CD4-positive, alpha-beta T cell treated with Interleukin-12 subunit alpha and Interleukin-12 subunit beta, for 1 hour (primary cell): ENCODE measurements around the gene CXCL6.

Source experiments
- DNase-seq: peaks from one replicate; pipeline ENCODE4 v3.0.0-alpha.2; 2020

CXCL6 gene

DNA sequence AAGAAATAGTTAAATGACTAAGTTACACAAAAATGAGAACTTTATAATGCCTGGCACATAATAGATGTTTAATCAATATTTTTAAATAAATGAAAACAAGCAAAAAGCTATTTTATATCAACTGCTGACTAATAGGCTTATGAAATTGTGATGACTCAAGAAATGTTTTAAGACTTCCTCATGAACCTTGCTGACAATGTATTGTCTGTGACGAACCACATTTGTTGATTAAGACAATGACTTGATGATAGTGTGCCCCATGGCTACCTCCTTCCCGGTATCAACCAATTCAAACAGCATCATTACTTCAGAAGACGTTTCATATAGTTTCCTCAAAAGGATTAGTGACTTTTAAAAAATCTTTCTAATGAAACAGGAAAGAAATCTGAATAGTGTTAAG, 7.9 kb downstream of the CXCL6 start:
- no peak for DNase-seq

DNA sequence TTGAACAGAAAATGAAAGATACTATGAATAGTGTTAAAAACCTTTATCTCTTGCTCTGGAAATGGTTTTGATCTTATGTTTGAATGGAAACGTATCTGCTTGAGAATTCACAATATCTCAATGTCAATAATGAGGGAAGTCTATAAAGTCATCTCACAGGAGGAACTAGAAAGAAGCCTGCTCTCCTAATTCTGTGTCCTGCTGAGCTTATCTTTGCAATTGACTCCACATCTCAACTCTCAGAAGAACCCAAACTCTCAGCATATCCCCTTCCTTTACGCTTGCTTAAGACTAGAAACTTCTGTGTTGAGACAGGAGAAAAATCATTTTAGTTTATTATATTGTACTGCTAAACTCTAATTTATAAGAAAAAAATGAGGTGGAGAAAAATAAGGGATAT, 8.3 kb downstream of the CXCL6 start:
- DNase-seq: no peak

DNA sequence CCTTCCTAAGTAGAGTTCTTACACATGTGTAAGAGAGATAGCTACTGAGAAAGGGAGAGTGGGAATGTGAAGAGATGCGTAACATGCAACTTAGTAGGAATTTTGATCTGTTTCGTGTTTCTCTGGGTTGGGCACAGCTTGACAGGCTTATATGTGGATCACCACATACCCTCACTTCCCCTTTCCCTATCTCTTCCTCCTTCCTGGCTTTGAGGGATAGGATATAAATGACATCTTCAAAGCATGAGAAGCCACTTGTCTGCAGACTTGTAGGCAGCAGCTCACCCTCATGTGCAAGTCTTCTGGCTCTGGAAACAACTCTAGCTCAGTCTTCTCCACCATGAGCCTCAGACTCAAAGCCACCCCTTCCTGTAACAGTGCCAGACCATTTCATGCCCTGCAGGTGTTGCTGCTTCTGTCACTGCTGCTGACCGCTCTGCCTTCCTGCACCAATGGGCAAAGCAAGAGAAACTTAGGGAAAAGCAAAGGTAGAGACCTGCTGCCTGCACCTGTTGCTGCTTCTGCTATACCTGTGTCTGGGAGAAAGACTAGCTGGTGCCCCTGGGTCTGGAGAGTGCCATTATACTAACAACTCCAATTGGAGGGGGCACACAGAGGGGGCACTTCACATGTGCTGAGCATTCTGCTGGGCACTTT, 11.2 kb downstream of the CXCL6 start:
- DNase-seq: no peak

DNA sequence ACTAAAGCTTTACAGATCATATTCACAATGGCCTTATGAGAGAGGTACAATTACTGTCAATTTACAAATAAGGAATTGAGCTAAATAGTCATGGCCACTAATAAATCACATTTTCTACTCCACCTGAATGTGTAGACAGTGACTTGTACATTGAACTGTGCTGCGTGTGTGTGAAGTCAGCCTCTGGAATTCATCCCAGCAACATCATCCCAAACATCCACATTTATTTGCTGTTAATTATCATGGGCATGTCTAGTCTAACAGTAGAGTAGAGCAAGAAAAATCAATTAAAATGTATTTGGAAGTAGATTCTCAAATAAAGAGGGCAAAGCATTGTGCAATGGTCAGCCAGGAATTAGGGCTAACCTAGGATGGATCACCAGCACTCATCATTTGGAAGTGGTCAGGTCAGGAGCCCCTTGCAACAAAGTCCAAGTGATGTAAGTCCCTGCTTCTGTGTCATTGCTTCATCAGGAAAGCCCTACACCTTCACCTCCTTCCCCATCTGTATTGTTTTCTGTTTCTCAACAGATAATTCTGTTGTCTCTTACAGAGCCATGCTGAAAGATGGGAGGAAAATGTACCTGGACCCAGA, 11.8 kb downstream of the CXCL6 start:
- no peak for DNase-seq

DNA sequence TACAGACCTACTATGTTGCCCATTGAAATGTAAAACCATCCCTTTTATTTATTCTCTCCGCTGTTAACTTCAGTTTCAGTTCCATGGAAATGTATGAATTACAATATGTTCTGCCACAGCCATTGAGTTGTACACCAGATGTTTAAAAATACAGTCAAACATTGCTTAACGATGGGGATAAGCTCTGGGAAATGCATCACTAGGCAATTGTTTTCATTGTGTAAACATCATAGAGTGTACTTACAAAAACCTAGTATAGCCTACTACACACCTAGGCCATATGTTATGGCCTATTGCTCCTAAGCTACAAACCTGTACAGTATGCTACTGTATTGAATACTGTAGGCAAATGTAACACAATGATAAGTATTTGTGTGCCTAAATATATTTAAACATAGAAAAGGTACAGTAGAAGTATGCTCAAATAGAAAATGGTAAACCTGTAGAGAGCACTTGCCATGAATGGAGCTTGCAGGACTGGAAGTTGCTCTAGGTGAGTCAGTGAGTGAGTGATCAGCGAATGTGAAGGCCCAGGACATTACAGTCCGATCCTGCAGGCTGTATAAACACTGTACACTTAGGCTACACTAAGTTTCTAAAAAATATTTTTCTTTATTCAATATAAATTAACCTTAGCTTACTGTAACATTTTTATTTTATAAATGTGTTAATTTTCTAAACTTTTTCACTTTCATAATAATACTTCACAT, 13.9 kb downstream of the CXCL6 start:
- no peak for DNase-seq

DNA sequence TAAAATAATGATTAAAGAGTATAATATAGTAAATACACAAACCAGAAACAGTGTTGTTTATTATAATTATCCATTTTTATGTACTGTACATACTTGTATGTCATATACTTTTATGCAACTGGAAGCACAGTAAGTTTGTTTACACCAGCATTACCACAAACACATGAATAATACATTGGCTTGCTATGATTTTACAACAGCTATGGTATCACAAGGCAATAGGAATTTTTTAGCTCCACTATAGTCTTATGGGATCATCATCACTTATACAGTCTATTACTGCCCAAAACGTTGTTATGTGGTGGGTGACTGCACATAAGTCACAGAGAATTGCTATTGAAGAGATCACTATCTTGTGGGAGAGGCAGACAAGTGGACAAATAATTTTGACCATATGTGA, 14.8 kb downstream of the CXCL6 start:
- DNase-seq: no peak

DNA sequence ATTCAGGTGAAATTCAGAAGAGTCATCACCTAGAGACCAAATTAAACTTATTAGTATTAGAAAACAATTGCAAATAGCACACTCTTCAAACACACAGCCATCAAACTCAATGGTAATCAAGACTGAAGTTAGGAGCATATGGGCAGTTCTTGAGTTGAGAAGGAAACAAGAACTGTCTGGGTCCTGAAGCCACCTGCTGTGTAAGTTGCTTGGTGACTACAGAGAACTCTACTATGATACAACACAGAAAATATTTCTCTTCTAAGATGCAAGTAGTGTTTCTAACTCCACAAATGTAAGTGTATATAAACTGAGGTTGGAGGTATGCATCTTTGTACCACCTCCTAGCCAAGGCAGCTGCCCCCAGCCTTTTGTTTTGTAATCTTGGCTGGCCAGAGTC, 16.3 kb downstream of the CXCL6 start:
- no peak for DNase-seq

DNA sequence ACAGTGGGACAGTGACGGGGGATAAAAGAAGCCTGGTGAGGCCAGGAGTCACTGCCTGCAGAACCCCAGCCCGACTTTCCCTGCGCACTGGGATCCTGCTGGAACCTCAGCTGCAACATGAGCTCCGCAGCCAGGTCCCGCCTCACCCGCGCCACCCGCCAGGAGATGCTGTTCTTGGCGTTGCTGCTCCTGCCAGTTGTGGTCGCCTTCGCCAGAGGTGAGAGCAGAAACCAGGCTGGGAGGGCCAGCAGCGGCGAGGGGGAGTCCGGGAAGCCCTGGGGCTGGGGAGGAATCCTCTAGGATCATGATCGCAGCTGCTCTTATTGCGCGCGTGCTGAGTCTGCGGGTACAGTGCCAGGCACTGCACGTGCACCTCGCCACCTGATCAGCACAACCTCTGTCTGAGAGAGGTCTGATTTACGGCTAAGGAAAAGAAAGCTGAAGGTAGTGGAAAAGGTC, 16.8 kb downstream of the CXCL6 start, which contains the start of gene PF4V1:
PF4V1 (plus strand) TSS at position 51 of the 459 bp plus-strand sequence; CDS start at position 118, 67 bp downstream.
- DNase-seq: no peak

DNA sequence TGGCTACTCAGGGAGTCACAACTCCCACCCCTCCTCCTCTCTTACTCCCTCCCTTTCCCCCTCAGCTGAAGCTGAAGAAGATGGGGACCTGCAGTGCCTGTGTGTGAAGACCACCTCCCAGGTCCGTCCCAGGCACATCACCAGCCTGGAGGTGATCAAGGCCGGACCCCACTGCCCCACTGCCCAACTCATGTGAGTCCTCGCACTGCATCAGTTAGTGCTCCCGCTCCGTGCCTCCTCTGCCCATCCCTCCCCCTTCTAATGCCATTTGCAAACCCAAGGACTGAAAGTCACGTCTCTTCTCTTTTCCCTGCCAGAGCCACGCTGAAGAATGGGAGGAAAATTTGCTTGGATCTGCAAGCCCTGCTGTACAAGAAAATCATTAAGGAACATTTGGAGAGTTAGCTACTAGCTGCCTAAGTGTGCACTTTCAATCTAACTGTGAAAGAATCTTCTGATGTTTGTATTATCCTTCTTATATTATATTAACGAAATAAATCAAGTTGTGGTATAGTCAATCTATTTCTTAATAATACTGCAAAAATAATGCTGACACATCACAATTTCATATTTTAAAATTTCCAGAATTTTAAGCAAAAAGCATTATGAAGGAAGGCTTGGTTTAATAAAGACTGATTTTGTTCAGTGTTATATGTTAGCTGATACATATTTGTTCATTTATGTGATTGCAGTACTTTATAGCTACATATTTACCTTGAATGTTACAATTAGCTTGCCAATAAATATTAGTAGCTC, 17.4 kb downstream of the CXCL6 start:
- no peak for DNase-seq

DNA sequence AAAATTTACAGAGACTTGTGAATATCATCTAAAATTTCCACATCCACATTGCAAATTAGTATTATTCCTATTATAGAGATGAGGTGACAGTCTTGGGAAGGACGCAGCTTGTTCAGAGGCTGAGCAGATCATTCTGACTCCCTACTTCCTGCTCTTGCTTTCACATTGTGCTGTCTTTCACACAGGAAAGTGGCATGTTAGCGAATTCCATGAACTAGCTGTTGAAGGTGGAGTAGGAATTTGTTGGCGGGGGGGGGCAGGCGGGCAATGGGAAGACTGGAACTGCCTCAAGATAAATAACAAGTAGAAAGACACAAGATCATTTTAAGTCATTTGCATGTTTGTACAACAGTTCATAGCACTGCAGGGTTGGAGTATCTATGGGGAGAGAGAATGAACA, 18.9 kb downstream of the CXCL6 start:
- no peak for DNase-seq

DNA sequence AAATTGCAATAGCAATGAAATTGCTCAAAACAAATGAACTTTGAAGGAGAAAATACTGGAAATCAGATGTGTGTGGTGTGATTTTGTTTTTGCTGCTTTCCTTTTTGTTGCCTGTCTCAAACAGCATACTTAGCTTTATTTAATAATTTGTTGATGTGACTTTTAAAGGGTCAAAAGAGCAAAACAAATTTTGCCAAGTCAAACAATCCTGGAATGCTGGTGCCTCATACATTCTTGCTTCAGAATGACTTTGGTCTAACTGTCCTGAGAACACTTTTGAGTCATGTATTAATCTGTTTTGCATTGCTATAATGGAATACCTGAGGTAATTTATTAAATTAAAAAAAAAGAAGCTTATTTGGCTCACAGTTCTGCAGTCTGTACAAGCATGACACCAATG, 20.0 kb downstream of the CXCL6 start:
- no peak for DNase-seq

DNA sequence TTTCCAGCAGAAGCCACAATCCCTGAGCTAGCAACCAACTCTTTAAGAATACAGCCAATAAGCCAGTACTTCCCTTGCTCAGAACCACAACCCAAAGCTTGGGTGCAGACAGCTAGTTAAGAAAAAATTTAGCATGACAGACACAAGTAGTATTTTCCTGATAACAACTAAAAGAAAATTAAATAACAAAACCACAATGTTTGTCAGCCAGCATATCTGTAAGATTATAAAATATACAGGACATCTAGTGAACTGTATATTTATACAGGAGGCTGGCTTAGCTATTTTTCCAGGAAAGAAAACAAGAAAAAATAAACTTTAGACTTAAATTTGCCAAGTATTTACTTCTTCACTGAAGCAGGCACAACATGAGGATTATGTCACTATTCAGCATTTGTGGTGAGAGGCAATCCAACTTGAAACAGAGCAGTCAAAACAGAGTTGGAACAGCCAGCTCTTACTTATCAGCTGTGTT, 23.2 kb downstream of the CXCL6 start:
- no peak for DNase-seq

DNA sequence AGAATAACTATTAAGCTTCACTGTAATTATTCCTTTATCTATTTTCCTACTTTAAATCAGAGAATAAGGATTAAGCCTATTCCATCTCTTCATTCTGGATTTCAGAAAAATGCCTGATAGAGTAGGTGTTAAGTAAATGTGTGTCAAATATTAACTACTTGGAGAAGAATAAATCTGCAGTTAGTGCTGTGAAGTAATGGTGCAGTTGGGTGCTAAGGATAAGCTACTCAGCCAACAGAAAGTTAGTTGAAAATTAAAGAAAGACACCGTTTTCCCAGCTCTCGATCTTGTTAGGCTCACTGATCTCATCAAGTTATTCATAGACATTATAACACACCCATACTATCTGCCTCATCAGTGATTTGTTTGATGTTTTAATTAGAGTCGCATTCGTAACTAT, 23.7 kb downstream of the CXCL6 start:
- DNase-seq: no peak

DNA sequence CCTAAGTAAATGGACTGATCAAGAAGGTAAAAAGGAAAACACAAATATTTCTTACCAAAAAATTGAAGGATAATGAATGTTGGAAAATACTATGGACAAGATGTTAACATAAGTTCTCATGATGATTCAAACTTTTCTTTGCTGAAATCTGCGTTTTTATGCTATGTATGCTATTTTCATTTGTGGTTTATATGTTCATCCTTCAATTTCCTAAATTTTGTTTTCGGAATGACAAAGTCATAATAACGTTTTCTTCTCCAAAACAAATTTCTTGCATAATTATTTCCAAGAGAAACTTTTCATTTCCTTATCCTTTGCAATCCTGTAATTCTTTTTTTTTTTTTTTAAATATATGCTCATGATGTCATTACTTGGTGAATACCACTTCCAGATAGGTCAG, 24.4 kb downstream of the CXCL6 start:
- DNase-seq: no peak

DNA sequence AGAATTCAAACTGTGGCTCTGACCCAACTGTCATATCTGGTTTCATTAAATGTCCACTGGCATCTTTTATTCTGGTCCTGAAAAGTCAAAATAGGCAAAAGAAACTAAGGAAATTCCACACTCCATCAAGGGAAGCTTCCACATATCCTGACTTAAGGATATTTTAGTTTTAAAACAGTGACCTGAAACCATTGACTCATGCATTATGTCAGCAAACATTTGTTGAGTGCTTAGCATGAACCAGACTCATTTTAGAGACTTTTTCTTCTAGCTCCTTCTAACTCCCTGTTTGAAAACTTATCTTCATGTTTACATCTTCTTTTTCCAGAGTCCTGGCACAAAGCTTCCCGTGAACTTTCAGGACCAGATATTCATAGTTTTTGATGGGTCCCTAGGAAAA, 25.8 kb downstream of the CXCL6 start:
- no peak for DNase-seq

DNA sequence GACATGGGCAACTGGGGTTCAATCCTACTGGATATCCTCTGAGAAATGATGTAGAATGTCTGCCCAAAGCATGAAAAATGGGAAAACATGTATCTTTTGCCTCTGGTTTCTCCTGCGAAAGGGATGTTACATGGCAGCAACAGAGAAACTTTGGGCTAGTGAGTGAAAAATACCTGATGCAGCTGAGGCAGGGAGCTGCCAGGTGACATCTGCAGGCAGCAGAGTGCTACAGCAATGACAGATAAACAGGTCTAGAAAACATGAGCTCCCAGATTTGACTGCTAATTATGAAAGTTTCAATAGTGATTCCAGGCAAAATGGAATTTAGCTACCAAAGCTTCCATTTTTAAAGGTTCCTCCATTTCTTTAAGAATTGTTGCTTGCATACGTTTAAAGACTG, 27.9 kb downstream of the CXCL6 start:
- no peak for DNase-seq

DNA sequence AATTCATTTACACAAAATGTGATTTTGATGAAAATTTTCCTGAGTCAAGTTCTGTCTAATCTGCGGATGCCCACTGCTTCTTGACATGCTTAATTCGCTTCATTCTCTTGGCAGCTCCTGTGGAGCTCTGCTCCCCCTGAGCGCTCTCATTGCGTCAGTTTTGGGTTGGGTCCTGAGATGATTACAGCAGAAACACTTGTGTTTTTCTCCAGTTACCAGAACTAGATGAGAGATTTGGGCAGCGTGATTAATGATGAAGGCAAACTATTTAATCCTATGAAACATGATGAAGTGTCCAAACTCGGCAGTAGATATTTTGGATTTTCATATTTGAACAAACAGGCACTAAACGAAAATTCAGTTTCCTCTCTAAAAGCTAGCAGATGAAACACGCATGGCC, 28.5 kb downstream of the CXCL6 start:
- no peak for DNase-seq

DNA sequence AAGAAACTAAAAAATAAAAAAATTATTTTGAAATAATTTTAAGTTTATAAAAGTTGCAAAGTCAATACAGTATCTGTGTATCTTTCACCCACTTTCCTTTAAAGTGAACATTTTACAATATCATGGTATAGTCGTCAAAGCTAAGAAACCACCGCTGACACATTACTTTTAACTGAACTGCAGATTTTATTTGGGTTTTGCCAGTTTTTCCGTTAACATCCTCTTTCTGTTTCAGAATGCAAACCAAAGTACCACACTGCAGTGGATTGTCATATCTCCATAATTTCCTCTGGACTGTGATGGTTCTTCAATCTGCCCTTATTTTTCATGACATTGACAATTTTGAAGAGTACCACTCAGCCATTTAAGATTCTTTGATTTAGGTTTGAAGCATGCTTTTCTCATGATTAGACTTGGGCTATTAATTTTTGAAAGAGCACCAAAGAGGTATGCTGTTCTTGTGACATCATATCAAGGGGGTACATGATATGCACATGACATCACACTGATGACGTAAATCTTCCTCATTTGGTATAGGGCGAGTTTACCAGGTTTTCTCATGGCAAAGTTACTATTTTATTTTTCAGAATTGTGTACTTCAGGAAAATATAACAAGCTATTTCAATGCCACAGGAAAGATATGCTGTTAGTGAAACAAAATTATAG, 29.1 kb downstream of the CXCL6 start:
- DNase-seq: no peak

DNA sequence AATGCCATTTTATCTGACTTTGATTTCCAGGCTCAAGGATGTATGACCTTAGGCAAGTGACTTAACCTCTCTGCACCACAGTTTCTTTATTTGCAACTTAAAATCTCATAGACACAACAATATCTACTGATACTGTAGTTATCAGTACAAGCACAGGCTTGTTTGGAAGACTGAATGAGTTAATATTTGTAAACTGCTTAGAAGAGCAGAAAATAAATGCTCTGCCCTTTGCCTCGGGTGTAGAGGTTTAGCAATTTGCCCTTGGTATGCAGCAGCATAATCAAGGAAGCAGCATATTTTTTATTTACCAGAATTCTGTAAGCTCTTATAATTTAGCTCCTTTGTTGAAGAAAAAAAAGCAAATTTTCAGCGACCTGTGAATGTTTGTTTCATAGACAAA, 29.8 kb downstream of the CXCL6 start:
- no peak for DNase-seq

DNA sequence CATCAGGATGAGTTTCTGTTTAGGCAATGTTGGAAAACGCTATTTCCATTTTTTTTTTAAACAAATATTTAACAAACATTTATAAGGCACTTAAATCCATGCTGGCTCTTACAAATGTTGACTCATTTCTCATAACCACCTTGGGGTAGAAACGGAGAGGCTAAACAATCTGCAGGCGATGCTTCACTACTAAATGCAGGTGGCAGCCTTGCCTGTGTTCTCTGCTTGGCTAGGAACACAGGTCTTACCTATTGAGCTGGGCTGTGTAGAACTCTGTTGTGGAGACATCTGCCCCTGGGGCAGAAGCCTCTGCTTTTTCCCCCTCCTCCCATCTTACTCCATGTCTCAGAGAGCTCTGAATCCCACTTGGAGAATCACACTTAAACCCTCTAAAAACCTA, 31.3 kb downstream of the CXCL6 start:
- DNase-seq: no peak

DNA sequence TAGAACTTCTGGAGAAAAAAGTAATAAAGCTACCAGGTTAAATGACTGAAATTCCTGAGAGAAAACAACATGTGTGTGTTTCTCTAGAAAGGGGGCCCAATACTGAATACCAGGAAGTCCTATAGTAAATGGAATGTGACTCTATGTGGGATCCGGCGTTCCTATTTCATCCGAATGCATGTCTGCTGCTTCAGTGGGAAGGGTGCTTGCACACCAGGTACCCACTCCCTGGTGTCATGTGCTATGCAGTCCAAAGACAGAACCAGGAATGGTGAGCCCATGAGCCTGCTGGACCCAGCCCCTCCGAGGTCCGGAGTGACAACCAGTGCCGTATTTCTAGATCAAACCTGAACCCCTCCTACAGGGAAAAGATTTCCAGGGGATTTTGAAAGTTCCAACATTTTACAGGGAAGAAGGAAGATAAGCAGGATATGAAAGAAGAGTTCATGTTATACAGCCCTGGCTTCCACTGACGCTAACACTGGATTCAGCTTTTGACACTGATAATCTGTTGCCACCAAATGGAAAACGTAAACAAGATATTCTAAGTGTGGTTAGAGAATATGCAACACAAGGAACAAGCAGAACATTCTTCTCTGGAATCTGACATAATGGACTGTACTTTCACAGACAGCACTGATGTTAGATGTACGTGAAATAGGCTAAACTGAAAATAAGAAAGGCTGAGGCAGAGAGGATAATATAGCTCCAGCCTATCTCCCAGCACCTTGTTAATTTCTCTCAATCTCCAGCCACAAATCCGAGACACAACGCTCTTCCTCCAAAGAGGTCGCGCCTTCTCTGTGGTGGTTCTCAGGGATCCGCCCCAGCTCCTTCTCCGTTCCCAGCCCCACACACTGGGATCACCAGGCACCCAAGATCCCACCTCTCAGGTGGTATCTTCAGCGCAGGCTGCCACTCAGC, 32.0 kb downstream of the CXCL6 start:
- no peak for DNase-seq
